Cortex of kidney (tissue), 1 donor: ENCODE results near the gene RNF144A.
"Not testable (repeated sequence)": the region's sequence is repeated elsewhere in the genome, so short reads cannot be mapped to it uniquely, and the experiment has no call there.

ENCODE experiments used
- DNase-seq: peaks from one replicate; lab custom pipeline; 2025; lab: John Stamatoyannopoulos, UW

Gene RNF144A

DNA sequence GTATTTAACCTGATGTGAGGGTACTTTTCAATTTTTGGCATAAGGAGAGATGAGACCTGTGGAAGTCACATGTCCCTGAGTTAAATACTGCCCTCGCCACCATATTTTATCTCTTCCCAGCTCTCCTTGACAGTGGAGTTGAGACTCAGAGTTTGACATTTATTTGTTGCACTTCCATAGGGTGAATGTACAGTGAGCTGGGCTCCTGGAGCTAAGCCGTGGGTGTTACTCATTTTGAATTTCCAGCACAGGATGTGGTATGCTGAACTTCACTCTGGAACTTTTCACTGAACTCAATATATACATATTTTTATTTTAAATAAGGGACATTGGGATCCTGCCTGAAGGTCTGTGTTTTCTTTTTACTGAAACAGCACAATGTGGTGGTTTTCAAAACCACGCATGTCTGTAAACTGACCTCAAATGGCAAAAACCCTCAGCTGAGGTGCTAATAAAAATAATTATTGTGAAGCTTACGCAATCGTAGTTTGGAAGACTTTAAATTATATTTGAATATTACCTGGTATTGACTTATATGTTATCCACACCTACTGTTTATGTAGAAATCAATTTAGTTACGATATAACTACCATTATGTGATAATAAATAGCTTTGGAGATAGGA is 12.1 kb downstream of the RNF144A start:
- DNase-seq: no peak

- no peak for DNase-seq
Measured at GRCh38 chr2:6930923-6931647, 13.9 kb downstream of the RNF144A start.

DNA sequence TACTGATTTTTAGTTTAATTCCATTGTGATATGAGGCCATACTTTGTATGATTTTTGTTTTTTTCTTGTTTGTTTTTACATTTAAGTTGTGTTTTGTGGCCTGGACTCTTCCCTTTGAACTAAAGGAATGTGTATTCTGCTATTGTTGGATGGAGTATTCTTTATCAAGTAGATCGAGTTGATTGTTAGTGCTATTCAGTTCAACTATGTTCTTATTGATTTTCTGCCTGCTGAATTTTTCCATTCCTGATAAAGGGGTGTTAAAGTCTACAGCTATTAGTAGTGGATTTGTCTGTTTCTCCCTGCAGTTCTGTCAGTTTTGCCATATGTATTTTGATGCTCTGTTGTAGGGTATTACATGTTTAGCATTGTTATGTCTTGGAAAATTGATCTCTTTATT is 14.5 kb downstream of the RNF144A start:
- no peak for DNase-seq

DNA sequence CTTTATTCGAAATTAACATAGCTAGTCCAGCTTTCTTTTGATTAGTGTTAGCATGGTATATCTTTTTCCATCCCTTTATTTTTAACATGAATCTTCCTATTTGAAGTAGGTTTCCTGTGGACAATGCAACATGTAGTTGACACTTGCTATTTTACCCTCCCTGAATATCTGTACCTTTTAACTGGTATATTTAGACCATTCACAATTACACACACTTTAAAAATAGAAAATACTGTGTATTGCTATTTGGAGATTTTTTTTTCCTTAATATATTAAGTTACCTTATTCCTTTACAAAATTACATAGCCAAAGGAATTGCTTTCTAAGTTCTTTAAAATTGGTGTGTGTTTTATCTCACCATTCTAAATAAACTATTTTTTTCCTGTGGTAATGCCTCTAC is 15.0 kb downstream of the RNF144A start:
- no peak for DNase-seq

DNA sequence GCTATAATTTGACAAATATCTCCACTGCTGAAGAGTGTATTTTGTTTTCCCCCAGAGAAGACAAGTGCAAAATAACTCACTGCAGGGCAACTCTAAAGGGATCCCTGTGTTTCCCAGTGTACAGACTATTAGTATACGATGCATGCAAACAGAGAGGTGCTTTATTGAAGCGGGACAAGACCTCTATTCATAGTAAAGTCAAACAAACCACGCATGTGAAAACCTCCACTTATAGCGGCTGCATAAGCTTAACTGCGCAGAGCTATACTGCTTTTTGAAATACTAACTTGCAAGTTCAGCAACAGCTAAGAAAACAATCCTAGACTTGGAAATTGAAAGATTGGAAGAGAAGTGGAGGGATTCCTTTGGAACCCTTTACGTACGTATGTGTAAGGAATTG is 15.6 kb downstream of the RNF144A start:
- DNase-seq: no peak

DNA sequence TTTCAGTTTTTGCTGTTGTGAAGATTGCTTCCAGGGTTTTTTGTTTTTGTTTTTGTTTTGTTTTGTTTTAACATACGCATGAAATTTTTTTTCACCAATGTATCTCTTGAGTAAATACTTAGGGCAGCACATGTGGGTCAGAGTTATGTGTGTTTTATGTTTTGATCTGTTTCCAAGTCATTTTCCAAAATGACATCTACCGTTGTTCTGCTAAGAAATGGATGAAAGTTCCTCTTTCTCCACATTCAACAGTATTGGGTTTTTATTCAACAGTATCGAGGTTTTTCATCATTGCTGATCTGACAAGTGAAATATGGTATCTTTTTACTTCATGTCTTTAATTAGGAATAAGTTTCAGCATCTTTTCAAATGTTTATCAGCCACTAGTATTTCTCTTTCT is 16.7 kb downstream of the RNF144A start:
- no peak for DNase-seq

GRCh38 chr2:6934345-6934744 is 17.1 kb downstream of the RNF144A start:
- no peak for DNase-seq

DNA sequence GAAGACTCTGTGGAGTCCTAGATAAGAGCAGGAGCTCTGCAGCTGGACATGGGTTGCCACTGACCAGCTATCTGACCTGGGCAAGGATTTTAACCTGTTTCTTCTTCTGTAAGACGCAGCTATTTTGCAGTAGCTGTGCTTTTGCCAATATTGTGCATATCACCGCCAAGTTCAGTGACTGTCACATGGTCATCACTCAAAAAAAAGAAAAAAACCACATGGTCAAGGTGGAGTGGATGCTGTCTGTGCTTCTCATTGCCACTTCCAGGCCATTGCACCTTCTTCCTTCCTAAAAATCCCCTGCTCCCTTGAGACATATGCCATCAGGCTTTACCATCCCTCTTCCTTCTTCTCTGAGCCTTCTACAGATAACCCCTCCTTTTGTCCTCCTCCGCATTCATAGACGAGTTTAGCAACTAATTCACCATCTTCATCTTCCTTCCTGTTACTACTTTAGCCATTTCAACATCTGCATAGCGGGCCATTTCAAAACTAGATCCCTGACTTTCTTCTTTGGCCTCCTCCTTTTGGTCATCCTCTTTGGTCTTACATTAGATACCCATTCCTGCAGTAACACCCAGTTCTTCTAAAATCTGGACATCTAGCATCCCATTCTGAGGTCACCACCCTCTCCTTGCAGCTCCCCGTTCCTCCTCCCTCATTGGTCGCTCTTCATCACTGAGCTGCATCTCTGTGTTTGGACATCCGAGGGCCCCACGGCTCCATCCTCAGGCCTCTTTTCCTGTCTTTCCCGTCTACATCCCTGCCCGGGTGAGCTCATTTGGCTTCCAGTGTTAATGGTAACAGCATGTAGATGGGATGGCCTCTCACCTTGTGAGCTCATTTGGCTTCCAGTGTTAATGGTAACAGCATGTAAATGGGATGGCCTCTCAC is 17.8 kb downstream of the RNF144A start:
- DNase-seq: no peak

- DNase-seq: not testable (repeated sequence)
Measured at GRCh38 chr2:6935652-6936020, 18.4 kb downstream of the RNF144A start.

GRCh38 chr2:6937157-6937556 is 19.9 kb downstream of the RNF144A start:
- DNase-seq: no peak

DNA sequence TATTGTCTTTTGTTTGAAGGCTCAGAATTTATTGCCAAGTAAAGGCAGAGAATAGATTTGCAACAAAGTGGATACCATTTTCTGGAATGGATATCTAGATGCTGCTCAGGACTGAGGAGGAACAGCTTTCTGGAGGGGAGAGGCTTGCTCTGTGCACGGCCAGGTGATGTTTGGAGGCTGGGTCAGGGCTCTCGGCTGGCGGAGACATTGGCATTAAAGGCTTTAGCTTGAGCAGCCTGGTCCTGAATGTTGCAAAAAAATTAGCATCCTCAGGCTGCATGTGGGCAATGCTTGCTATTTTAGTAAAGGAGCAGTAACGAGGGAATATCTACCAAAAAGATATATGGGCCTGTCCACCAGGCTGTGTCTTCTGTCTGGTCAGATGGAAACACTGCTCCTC is 20.4 kb downstream of the RNF144A start:
- no peak for DNase-seq

GRCh38 chr2:6939071-6939470 is 21.9 kb downstream of the RNF144A start:
- DNase-seq: no peak

DNA sequence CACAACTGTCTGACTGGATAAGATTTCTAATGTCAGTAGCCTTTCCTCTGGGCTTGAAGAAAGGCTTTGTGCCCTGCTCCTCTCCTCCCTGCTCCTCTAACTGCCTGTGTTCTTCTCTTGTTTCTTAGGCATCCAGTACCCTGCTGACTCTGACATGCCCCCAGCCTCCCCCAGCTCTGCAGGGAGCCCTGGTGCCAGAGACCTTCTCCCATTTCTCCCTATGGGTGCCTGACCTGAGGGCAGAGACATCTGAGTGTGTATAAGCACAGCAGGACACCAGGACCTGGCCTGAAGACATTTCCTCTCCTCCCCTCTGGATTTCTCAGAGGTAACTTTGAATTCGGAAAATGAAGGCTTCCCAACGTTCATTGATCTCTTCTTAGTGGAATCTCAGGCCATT is 23.6 kb downstream of the RNF144A start:
- DNase-seq: no peak

DNA sequence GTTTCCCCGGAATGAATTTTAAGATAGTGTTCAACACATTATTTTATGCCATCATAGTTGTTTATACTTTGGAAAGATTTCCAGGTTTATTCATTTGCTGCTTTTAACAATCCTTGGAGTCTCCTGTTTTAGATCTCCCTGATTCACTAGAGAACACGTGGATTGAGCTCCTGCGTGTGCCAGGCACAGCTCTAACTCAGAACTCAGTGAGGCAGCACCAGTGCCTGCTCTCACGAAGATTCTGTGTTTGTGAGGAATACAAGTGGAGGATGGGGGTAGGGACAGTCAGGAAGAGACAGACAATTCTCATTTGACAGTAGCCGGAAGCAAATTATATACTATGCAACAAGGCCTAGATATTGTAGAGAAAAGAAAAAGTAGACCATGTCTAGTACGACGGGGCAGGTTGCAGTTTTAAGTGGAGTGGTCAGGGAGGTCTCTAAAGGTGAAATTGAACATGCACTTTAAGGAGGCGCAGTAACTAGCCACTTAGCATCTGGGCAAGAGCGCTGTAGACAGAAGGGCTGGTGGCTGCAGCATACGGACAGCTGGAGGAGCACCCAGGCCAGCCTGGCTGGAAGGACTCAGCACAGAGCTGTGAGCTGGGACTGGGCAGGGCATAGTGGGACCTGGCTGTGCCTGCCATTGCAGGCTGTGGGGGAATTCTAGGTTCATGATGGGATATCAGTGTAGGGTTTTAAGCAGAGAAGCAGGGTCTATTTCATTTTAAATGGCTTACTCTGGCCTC is 24.3 kb downstream of the RNF144A start:
- no peak for DNase-seq

GRCh38 chr2:6942848-6943247 is 25.6 kb downstream of the RNF144A start:
- no peak for DNase-seq

GRCh38 chr2:6943523-6943922 is 26.3 kb downstream of the RNF144A start:
- DNase-seq: no peak

GRCh38 chr2:6943971-6944370 is 26.8 kb downstream of the RNF144A start:
- no peak for DNase-seq

DNA sequence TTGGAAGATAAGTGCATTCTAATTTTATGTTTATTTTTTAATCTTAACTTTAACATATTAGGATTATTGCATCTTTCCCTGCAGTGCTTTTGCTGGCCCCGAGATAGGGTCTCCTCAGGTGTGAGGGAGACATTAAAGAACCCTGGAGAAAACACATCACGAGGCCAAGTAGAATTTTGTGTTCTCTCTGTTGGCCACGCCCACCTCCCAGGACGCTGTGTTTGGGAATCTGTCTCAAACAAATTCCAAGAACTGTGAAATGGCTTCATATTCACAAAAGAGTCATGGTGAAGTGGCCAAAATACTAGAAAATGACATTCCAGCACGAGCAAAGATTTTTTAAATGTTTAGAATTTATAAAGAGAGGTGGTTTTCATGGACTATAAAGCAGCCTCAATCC is 27.3 kb downstream of the RNF144A start:
- DNase-seq: no peak

- DNase-seq: no peak
Measured at GRCh38 chr2:6945087-6945813, 28.0 kb downstream of the RNF144A start.

DNA sequence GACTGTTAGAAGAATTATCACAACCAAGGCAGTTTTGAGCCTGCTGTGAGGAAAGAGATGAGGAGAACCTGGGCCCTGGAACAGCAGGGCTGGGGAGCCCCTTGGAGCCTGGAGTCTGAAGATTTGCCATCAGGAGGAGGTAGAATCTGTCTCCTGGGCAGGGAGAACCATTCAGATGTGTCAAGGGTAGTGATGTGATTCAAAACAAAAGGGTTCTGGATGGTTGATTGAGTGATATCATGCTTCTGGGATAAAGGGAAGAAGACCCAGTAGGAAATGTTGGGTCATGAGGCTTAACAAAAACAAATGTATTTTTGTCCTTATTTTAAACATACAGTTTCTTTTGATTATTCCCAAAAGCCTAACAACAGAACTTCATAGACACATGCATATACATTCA is 28.6 kb downstream of the RNF144A start:
- DNase-seq: no peak

DNA sequence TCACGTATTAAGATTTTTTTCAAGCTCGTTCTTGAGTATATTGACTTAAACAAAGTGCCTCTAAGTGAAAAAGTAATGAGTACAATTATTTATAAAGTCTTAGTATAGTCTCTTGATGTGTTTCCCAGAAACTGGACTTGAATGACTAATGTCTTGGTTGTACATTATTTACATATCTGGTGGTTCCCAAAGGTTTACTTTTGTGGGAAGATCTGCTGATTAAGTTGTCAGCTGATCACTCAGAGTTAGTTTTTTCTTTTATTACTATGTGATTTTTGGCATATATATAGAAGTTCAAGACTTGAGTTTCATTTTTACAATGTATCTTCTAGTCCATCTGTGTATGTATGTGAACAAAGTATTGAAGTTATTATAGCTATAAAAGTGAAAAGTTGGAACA is 29.5 kb downstream of the RNF144A start:
- DNase-seq: no peak
